K562 (cell line): Measurements from ENCODE around the gene IFI44L. TPM values are rescaled to one million over a fixed set of nuclear protein-coding genes. Genes with fewer than 3 reads are reported as not detected.

Experiments
- ATAC-seq: fragments of 200-7000 bp; cut with Tn5 transposase; 3 replicates; pipeline ENCODE4 v1.9.1; 2020; ENCODE audit warnings: moderate library complexity
- BruUV-seq: library from RNA; stranded (reverse); fragments of 400-500 nt; replicated peaks from 2 replicates; lab custom pipeline; 2021; lab: Mats Ljungman, UMichigan
- CTCF ChIA-PET: fragments of 300-600 bp; formaldehyde crosslinking; extraction: SDS; loops from one replicate; lab custom pipeline; 2021; ENCODE audit warnings: low intra/inter-chr PET ratio; lab: Yijun Ruan, JAX
- POLR2A ChIA-PET: fragments of 300-600, 350-650 bp; sonication (Branson Sonifier 250); formaldehyde crosslinking; extraction: SDS; loops from one replicate; lab custom pipeline; 2021; ENCODE audit warnings: antibody characterized with exemption, inconsistent platforms; lab: Yijun Ruan, JAX
- DNase-seq, 4 experiments: peaks; one replicate each; pipeline versions ENCODE4 v3.0.0 to v3.0.0-alpha.2; 2011 to 2018; ENCODE audit warnings: low spot score in 3 of 4, mixed read lengths in 3 of 4; ENCODE audit errors: extremely low read depth in 1 of 4
- FAIRE-seq: peaks from 2 replicates; lab custom pipeline; 2011; peaks lifted over from hg19 to GRCh38; lab: Jason Lieb, UNC
- H2AFZ ChIP-seq: 2 replicates; pipeline ENCODE4 v1.6.0; 2011; ENCODE audit warnings: low read depth, low read length, control low read depth, inconsistent platforms
- H3K27ac ChIP-seq: fragments of 200-600 bp; 3 replicates; pipeline ENCODE4 v1.8.0; 2011; ENCODE audit warnings: low read depth, mild to moderate bottlenecking, control low read depth, inconsistent platforms, low read length, moderate library complexity, mixed read lengths; ENCODE audit errors: extremely low read depth
- H3K27me3 ChIP-seq, 2 experiments: fragments of 300-600 bp in 1 of 2; 2 replicates in 1 of 2; 3 replicates in 1 of 2; pipeline versions ENCODE4 v1.6.0 to v1.8.0; 2011; ENCODE audit warnings: inconsistent platforms in 2 of 2, low read length in 2 of 2, mild to moderate bottlenecking in 1 of 2, mixed read lengths in 1 of 2, moderate library complexity in 1 of 2; ENCODE audit not compliant: control insufficient read depth in 2 of 2, insufficient read depth in 2 of 2
- H3K36me3 ChIP-seq: fragments of 300-600 bp; 3 replicates; pipeline ENCODE4 v1.8.0; 2011; ENCODE audit warnings: mild to moderate bottlenecking, low read length, inconsistent platforms; ENCODE audit not compliant: control insufficient read depth, insufficient read depth
- H3K4me1 ChIP-seq, 2 experiments: fragments of 200-600 bp in 1 of 2; replicated peaks in 1 of 2; 2 replicates in 1 of 2; 3 replicates in 1 of 2; pipeline versions ENCODE4 v1.5.1 to v1.8.0; 2011; ENCODE audit warnings: inconsistent platforms in 2 of 2, low read length in 2 of 2, mild to moderate bottlenecking in 1 of 2, mixed read lengths in 1 of 2, moderate library complexity in 1 of 2; ENCODE audit not compliant: control insufficient read depth in 2 of 2, insufficient read depth in 2 of 2
- H3K4me2 ChIP-seq: 2 replicates; pipeline ENCODE4 v1.6.1; 2011; ENCODE audit warnings: low read length, control low read depth, inconsistent platforms, mixed read lengths; ENCODE audit not compliant: insufficient read depth
- H3K4me3 ChIP-seq: fragments of 200-600 bp; sonication (generic), shearing (Covaris generic); 2 replicates; pipeline ENCODE4 v1.5.1; 2016; ENCODE audit warnings: control low read depth, inconsistent platforms
- H3K79me2 ChIP-seq: fragments of 200-600 bp; 3 replicates; pipeline ENCODE4 v1.8.0; 2011; ENCODE audit warnings: low read length, inconsistent platforms; ENCODE audit not compliant: control insufficient read depth, insufficient read depth
- H3K9ac ChIP-seq, 2 experiments: 2 replicates each; pipeline versions ENCODE4 v1.6.0 to v1.6.1; 2011; ENCODE audit warnings: low read depth in 2 of 2, low read length in 2 of 2, control low read depth in 1 of 2, inconsistent platforms in 1 of 2, mild to moderate bottlenecking in 1 of 2, mixed read lengths in 1 of 2; ENCODE audit not compliant: insufficient read depth in 1 of 2
- H3K9me1 ChIP-seq: one replicate; pipeline ENCODE4 v1.6.0; 2011; ENCODE audit warnings: inconsistent platforms, mild to moderate bottlenecking, low read length, moderate library complexity; ENCODE audit not compliant: control insufficient read depth, insufficient read depth
- H3K9me3 ChIP-seq: replicated peaks from 2 replicates; pipeline ENCODE4 v1.5.1; 2011; ENCODE audit warnings: low read depth, low read length, inconsistent platforms; ENCODE audit not compliant: control insufficient read depth, insufficient read depth
- H4K20me1 ChIP-seq: replicated peaks from 2 replicates; pipeline ENCODE4 v1.6.1; 2011; ENCODE audit warnings: low read length, inconsistent platforms, mixed read lengths; ENCODE audit not compliant: control insufficient read depth, insufficient read depth
- CREB1 ChIP-seq, 2 experiments: sonication (generic) in 1 of 2; formaldehyde crosslinking in 1 of 2; IDR thresholded peaks; 2 replicates each; pipeline versions ENCODE4 v1.6.1 to v1.8.0; 2012 to 2022; ENCODE audit warnings: inconsistent platforms in 1 of 2, mild to moderate bottlenecking in 1 of 2, missing genetic modification reagents in 1 of 2, moderate library complexity in 1 of 2
- EP400 ChIP-seq: fragments of 450-650 bp; IDR thresholded peaks from 2 replicates; pipeline ENCODE4 v1.6.1; 2017; ENCODE audit warnings: antibody characterized with exemption, mild to moderate bottlenecking, moderate library complexity
- GATA2 ChIP-seq: sonication (generic); formaldehyde crosslinking; IDR thresholded peaks from 2 replicates; pipeline ENCODE4 v1.4.0; 2020; ENCODE audit warnings: mild to moderate bottlenecking, missing genetic modification reagents
- KLF6 ChIP-seq: fragments of 250-450 bp; sonication (Bioruptor Pico); IDR thresholded peaks from 2 replicates; pipeline ENCODE4 v1.4.0; 2020; ENCODE audit warnings: mild to moderate bottlenecking, moderate library complexity, borderline replicate concordance
- NFATC3 ChIP-seq: fragments of 450-650 bp; IDR thresholded peaks from 2 replicates; pipeline ENCODE4 v1.6.1; 2017; ENCODE audit warnings: mild to moderate bottlenecking
- RAD21 ChIP-seq, 2 experiments: fragments of 250-450 bp in 1 of 2; fragments of 450-650 bp in 1 of 2; sonication (Bioruptor Pico) in 1 of 2; formaldehyde crosslinking in 1 of 2; IDR thresholded peaks in 1 of 2; conservative IDR thresholded peaks in 1 of 2; 2 replicates each; pipeline versions ENCODE4 v1.4.0 to v1.8.0; 2020 to 2022; ENCODE audit warnings: mild to moderate bottlenecking in 2 of 2, moderate library complexity in 1 of 2
- SMAD1 ChIP-seq: fragments of 150-350 bp; IDR thresholded peaks from 2 replicates; pipeline ENCODE4 v1.6.1; 2014; ENCODE audit warnings: low read length, low read depth; ENCODE audit not compliant: partially characterized antibody
- SMC3 ChIP-seq: conservative IDR thresholded peaks from 2 replicates; pipeline ENCODE4 v1.6.1; 2011; ENCODE audit warnings: low read depth, low read length, improper control_type of control experiment; ENCODE audit not compliant: insufficient read depth
- ZFPM2 ChIP-seq: fragments of 250-450 bp; sonication (Bioruptor Pico); IDR thresholded peaks from 2 replicates; pipeline ENCODE4 v1.5.1; 2022; ENCODE audit warnings: mild to moderate bottlenecking
- ZNF165 ChIP-seq: fragments of 250-450 bp; sonication (Bioruptor Pico); IDR thresholded peaks from 2 replicates; pipeline ENCODE4 v1.4.0; 2020; ENCODE audit warnings: borderline replicate concordance
- ZNF41 ChIP-seq: fragments of 250-450 bp; sonication (Bioruptor Pico); conservative IDR thresholded peaks from 2 replicates; pipeline ENCODE4 v1.4.0; 2020; ENCODE audit warnings: mild to moderate bottlenecking
- ZNF76 ChIP-seq: fragments of 250-450 bp; sonication (Bioruptor Pico); IDR thresholded peaks from 2 replicates; pipeline ENCODE4 v1.4.0; 2020; ENCODE audit warnings: mild to moderate bottlenecking, moderate library complexity, borderline replicate concordance
- WGBS: fragments of 100-300 bp; shearing (Covaris generic); methylation state at CpG from one replicate; pipeline ENCODE4 v1.1.6; 2016; ENCODE audit warnings: low coverage, mixed read lengths; ENCODE audit not compliant: insufficient coverage; ENCODE audit errors: missing lambda C conversion rate; 5-methylcytosine and 5-hydroxymethylcytosine counted together
- in situ Hi-C: fragments of 300-500 bp; cut with MboI; formaldehyde crosslinking; loops from 4 replicates; pipeline ENCODE4 v1.15.0; 2018; ENCODE audit warnings: inconsistent platforms, mixed read lengths
- intact Hi-C: fragments of 100-400 bp; cut with micrococcal nuclease; formaldehyde crosslinking; loops from 2 replicates; pipeline ENCODE4 v1.14.2; 2022
- polyA plus RNA-seq, 8 experiments: library from polyadenylated mRNA; depleted of rRNA in 4 of 8; stranded (reverse) in 5 of 8; unstranded in 3 of 8; fragments of >200 nt; fragmentation: Nextera tagmentation in 2 of 8; fragmentation: Illumina TruSeq in 1 of 8; extraction: Ambion mirVana in 2 of 8; extraction: Trizol in 1 of 8; gene quantifications; 2 replicates each; pipeline versions ENCODE4 v1.2.1 to v1.2.3, GENCODE V29; 2011 to 2014; ENCODE audit warnings: inconsistent platforms in 1 of 8, missing spikeins in 1 of 8
- total RNA-seq, 7 experiments: library from RNA; depleted of rRNA in 6 of 7; stranded (reverse); fragments of >200 nt in 6 of 7; fragmentation: Illumina TruSeq in 2 of 7; extraction: Trizol in 2 of 7; gene quantifications; 2 replicates each; pipeline versions ENCODE4 v1.2.1 to v1.2.3, GENCODE V29; 2011 to 2021; ENCODE audit warnings: low replicate concordance in 1 of 7
- TF ChIP-seq, protein P1 (sequence below), 2 experiments: fragments of 450-650 bp; conservative IDR thresholded peaks; 2 replicates each; pipeline ENCODE4 v1.6.1; 2017; ENCODE audit warnings: mild to moderate bottlenecking in 2 of 2, moderate library complexity in 2 of 2

Gene IFI44L
- total and polyA plus RNA-seq, 9 of the 15 experiments (the other 6 are each of a cell fraction or from before 2014, with no cell fraction given), result 0.04 to 0.22 TPM; not detected in 7

DNA sequence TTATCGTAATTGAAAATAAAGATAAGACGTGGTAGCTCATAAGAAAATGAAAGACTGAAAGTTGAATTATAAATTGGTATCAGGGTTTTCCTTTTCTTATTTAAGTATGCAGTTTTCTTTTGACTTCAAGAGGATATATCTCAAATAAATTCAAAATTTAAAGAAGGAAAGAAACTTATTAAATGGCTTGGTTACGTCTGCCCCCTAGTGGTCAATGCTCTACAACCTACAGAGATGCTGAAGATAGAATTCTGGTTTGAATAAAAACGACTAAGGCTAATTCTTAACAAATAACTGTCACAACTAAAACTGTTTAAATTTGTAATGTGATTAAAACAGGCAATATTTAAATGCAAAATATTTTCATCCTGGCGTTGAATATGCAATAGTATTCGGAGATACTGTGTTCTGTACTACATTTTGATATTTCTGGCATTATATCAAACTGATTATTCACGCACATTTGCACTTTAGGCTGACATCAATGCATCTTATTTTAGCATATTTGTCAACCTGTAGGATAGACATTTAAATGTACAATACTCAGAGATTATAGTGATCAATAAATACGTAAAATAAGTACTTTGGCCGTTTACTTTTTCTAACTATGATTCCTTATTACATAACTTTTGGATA is 56.2 kb downstream of the IFI44L start:
- in situ Hi-C loops, result no loop called here
- FAIRE-seq, result peak; percentile 15
- TF ChIP-seq GATA2 (CRISPR knock-in tag) (peak; percentile 40; the same call in 1 of the 2 replicates), ZNF41 (CRISPR knock-in tag) (no peak), RAD21 (CRISPR knock-in tag; conservative IDR thresholded peaks at IDR 0.05 in 1 of 2, IDR thresholded peaks at IDR 0.05 in 1 of 2) (peak; percentile 61 to 65), SMAD1 (no peak), KLF6 (CRISPR knock-in tag) (no peak), SMC3 (0 out of 2 replicates have a peak, but pooled peaks have one; percentile 4), CREB1 (IDR thresholded peaks at IDR 0.05) (no peak), CREB1 (CRISPR knock-in tag; IDR thresholded peaks at IDR 0.05) (no peak), ZNF165 (no peak), ZNF76 (no peak), NFATC3 (no peak), EP400 (no peak), ZFPM2 (no peak)
- TF ChIP-seq, protein P1, sequence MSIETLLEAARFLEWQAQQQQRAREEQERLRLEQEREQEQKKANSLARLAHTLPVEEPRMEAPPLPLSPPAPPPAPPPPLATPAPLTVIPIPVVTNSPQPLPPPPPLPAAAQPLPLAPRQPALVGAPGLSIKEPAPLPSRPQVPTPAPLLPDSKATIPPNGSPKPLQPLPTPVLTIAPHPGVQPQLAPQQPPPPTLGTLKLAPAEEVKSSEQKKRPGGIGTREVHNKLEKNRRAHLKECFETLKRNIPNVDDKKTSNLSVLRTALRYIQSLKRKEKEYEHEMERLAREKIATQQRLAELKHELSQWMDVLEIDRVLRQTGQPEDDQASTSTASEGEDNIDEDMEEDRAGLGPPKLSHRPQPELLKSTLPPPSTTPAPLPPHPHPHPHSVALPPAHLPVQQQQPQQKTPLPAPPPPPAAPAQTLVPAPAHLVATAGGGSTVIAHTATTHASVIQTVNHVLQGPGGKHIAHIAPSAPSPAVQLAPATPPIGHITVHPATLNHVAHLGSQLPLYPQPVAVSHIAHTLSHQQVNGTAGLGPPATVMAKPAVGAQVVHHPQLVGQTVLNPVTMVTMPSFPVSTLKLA (conservative IDR thresholded peaks at IDR 0.05), result no peak

More for the DNA sequence above, 56.2 kb downstream of the IFI44L start:
- Histone ChIP-seq H3K36me3 (no peaks in the 10 kb centered on the region), H3K4me3 (no peak overlapping the region), H3K27ac (no peak overlapping the region), H4K20me1 (no peaks in the 10 kb centered on the region), H3K27me3 (no peaks in the 10 kb centered on the region), H3K9me1 (no peaks in the 10 kb centered on the region), H2AFZ (no peak overlapping the region), H3K4me2 (no peak overlapping the region), H3K9ac (no peak overlapping the region), H3K79me2 (no peaks in the 10 kb centered on the region), H3K4me1 (no peaks in the 10 kb centered on the region), H3K9me3 (no peaks in the 10 kb centered on the region)
- DNase-seq (peak; percentile 23 to 60 (median 50)), ATAC-seq (peak; percentile 64)
- BruUV-seq, result no TSS peak
- POLR2A ChIA-PET, result no interaction called here
- WGBS, result 3% methylated on average over 9 of the region's 9 CpGs
- intact Hi-C loops, result loop anchor here (1.0 to 5.0 kb wide), 3 partner anchors 59 to 546 kb away; no protein-coding TSS in a partner anchor
- CTCF ChIA-PET, result interaction anchor here (0.9 to 1.2 kb wide), 2 partner anchors 531 to 546 kb away, joined by 6 to 7 read pairs; no protein-coding TSS in a partner anchor
